ENCODE data around the gene CCDC18. TPM values are rescaled to one million over a fixed set of nuclear protein-coding genes. Genes with fewer than 3 reads are reported as not detected.

The CCDC18 gene
- total and polyA plus RNA-seq, 4 donors = 2.7 to 8.5 (median 7.2) TPM

- no peak for DNase-seq (ENCODE audit: low spot score)
- WGBS = 56% methylated on average over 3 of the region's 3 CpGs
- TF ChIP-seq RXRA (IDR thresholded peaks at IDR 0.05) = no peak
- TF ChIP-seq ZBTB33 (IDR thresholded peaks at IDR 0.05) = no peak
- no peak for TF ChIP-seq NR2F2 (IDR thresholded peaks at IDR 0.05)
- TF ChIP-seq CTCF (IDR thresholded peaks at IDR 0.05; ENCODE audit: low read depth, low read length, missing input control) = no peak
- no peak for TF ChIP-seq REST (IDR thresholded peaks at IDR 0.05)
- no peak for TF ChIP-seq RAD21 (IDR thresholded peaks at IDR 0.05)
- TF ChIP-seq EGR1 (IDR thresholded peaks at IDR 0.05; ENCODE audit: low read depth in 2 of 2) = no peak
- no peak for TF ChIP-seq SP1 (IDR thresholded peaks at IDR 0.05)
- no peak for TF ChIP-seq TAF1 (conservative IDR thresholded peaks at IDR 0.05)
- no peak for TF ChIP-seq YY1 (IDR thresholded peaks at IDR 0.05)
- TF ChIP-seq GABPA (IDR thresholded peaks at IDR 0.05 in 1 of 2, conservative IDR thresholded peaks at IDR 0.05 in 1 of 2) = no peak
- TF ChIP-seq MAX (IDR thresholded peaks at IDR 0.05) = no peak
- no peak for TF ChIP-seq FOXA2 (IDR thresholded peaks at IDR 0.05)
- TF ChIP-seq ATF3 (IDR thresholded peaks at IDR 0.05) = no peak
- TF ChIP-seq JUND (IDR thresholded peaks at IDR 0.05) = no peak
- no peak overlapping the region for H3K9ac ChIP-seq (ENCODE audit: low read depth in 1 of 2, low read length in 2 of 2)
- peaks cover 0 to 6% (median 2%) of the 10 kb centered on the region in 4 donors for H3K4me1 ChIP-seq (ENCODE audit: control insufficient read depth in 4 of 4, insufficient read depth in 4 of 4, low read length in 3 of 4)
- H3K9me3 ChIP-seq (ENCODE audit: control insufficient read depth in 4 of 4, low read length in 3 of 4) = no peaks in the 10 kb centered on the region
- H3K27me3 ChIP-seq (ENCODE audit: control insufficient read depth in 4 of 4, insufficient read depth in 4 of 4, low read length in 3 of 4) = no peaks in the 10 kb centered on the region
- no peak overlapping the region for H3K27ac ChIP-seq (ENCODE audit: low read depth in 1 of 2, low read length in 2 of 2)
- peaks cover 2 to 26% (median 11%) of the 10 kb centered on the region in 4 donors for H3K36me3 ChIP-seq (ENCODE audit: control insufficient read depth in 4 of 4, insufficient read depth in 3 of 4, low read depth in 1 of 4, low read length in 3 of 4)
- no peak overlapping the region for H3K4me3 ChIP-seq (ENCODE audit: low read depth in 1 of 3, low read length in 3 of 3)
These were observed 42.8 kb upstream of the CCDC18 start for GRCh38 chr1:93137604-93138292.
